Measurements from ENCODE around the gene INSYN2A. TPM values are rescaled to one million over a fixed set of nuclear protein-coding genes. Genes with fewer than 3 reads are reported as not detected.

INSYN2A gene
- total and polyA plus RNA-seq, 2 experiments from 2014 or later: 0.28 to 1.3 TPM

GRCh38 chr10:127218658-127219057 lies 22.3 kb upstream of the INSYN2A start (continued):
- no peak for TF ChIP-seq REST (IDR thresholded peaks at IDR 0.05; ENCODE audit: unreplicated experiment)
- TF ChIP-seq ZNF114 (CRISPR knock-in tag; IDR thresholded peaks at IDR 0.05): no peak
- no peak for TF ChIP-seq STAT1 (IDR thresholded peaks at IDR 0.05; ENCODE audit: unreplicated experiment)
- no peak for TF ChIP-seq ZNF331 (CRISPR knock-in tag; IDR thresholded peaks at IDR 0.05; ENCODE audit: low read depth)
- TF ChIP-seq JUNB (IDR thresholded peaks at IDR 0.05; ENCODE audit: unreplicated experiment): no peak
- no peak for TF ChIP-seq NANOG (IDR thresholded peaks at IDR 0.05; ENCODE audit: borderline replicate concordance)
- TF ChIP-seq EZH2 (IDR thresholded peaks at IDR 0.05; ENCODE audit: low read depth, unreplicated experiment): no peak

- H3K79me2 ChIP-seq (replicated peaks; ENCODE audit: insufficient read depth): no peaks in the 10 kb centered on the region
- no peaks in the 10 kb centered on the region for H4K20me1 ChIP-seq (replicated peaks; ENCODE audit: insufficient read depth)
- H3F3A ChIP-seq (replicated peaks; ENCODE audit: low read depth): no peaks in the 10 kb centered on the region
- Mint-ChIP-seq H3K27me3 (ENCODE audit: insufficient read depth, low read depth, poor library complexity) (peaks cover 5% of the 10 kb centered on the region), H3K4me3 (no peak overlapping the region; the same call in 2 of the 3 replicates), H3K36me3 (ENCODE audit: low read depth) (peaks cover 10% of the 10 kb centered on the region), H3K27ac (peak overlapping the region; percentile 60), H3K9me3 (peaks cover 5% of the 10 kb centered on the region; the same call in 1 of the 3 replicates), H3K4me1 (peaks cover 32% of the 10 kb centered on the region)
- no peak overlapping the region for H2AFZ ChIP-seq
- peak overlapping the region; percentile 73; the same call in 1 of the 2 replicates for H3K27ac ChIP-seq (ENCODE audit: low read depth)
- peaks cover 33% of the 10 kb centered on the region for H3K4me1 ChIP-seq (ENCODE audit: insufficient read depth)
- 0 out of 2 replicates have a peak, but pooled peaks cover 14% of the 10 kb centered on the region for H3K9me2 ChIP-seq (ENCODE audit: insufficient read depth)
- peak overlapping the region; percentile 24 for H3K4me2 ChIP-seq
- H3K36me3 ChIP-seq (ENCODE audit: insufficient read depth): no peaks in the 10 kb centered on the region
- no peaks in the 10 kb centered on the region for H3K27me3 ChIP-seq (ENCODE audit: insufficient read depth)
- ATAC-seq (peak; percentile 68), DNase-seq (ENCODE audit: low spot score) (peak; percentile 19)
- no peak overlapping the region for H3K4me3 ChIP-seq
- TF ChIP-seq JUNB (IDR thresholded peaks at IDR 0.05; ENCODE audit: unreplicated experiment): no peak
- TF ChIP-seq REST (IDR thresholded peaks at IDR 0.05; ENCODE audit: unreplicated experiment): no peak
- TF ChIP-seq POLR2AphosphoS5 (IDR thresholded peaks at IDR 0.05; ENCODE audit: low read depth): no peak
- TF ChIP-seq EZH2 (IDR thresholded peaks at IDR 0.05; ENCODE audit: low read depth, unreplicated experiment): no peak
- no peak for TF ChIP-seq EZH2phosphoT487 (IDR thresholded peaks at IDR 0.05; ENCODE audit: unreplicated experiment)
- TF ChIP-seq NANOG (IDR thresholded peaks at IDR 0.05; ENCODE audit: borderline replicate concordance): no peak
- TF ChIP-seq ZNF462 (CRISPR knock-in tag; IDR thresholded peaks at IDR 0.05): no peak
- TF ChIP-seq ZNF331 (CRISPR knock-in tag; IDR thresholded peaks at IDR 0.05; ENCODE audit: low read depth): no peak
- no peak for TF ChIP-seq STAT1 (IDR thresholded peaks at IDR 0.05; ENCODE audit: unreplicated experiment)
These were observed 20.4 kb upstream of the INSYN2A start for GRCh38 chr10:127216786-127217185.

Data from GM23338 (cell line).